Heart left ventricle (tissue), 13 donors: ENCODE data around the gene UST.

ENCODE experiments used
- CTCF ChIP-seq, 12 donors: fragments of 200-600 bp; sonication (generic) in 4 of 12; IDR thresholded peaks; one replicate each; pipeline versions ENCODE4 v1.5.0 to v1.8.0; 2018 to 2022; ENCODE audit warnings: antibody characterized with exemption in 12 of 12, mild to moderate bottlenecking in 5 of 12
- POLR2A ChIP-seq, 2 donors: fragments of 450-650 bp; IDR thresholded peaks; one replicate each; pipeline ENCODE4 v1.6.1; 2017; ENCODE audit warnings: antibody characterized with exemption in 2 of 2, mild to moderate bottlenecking in 2 of 2, moderate library complexity in 2 of 2
- donor health status: ischemic (EF 13 %, LVEDD 7.1; RV severe dilation, severe dysfunction).
- donor health status: DM: no; HTN: yes; CAD: no.
- donor health status: DM: no; HTN: no; CAD: no.
- donor health status: ischemic (EF 25% LVEDD 6.9; RV normal size, moderate dysfunction).
- donor health status: ischemic (EF 25% LVEDD 5.7; RV mildly dilated, moderate dysfunction).
- donor health status: ischemic (EF 35%, LVEDD 5.7; RV mildly dilated, moderate dysfunction).
- donor health status: nonischemic (EF 11% LVEDD 7.7; RV severe dilation, severe dysfunction).
- donor health status: DM: yes; HTN: yes; CAD: no.
- donor health status: PGD.
- donor health status: ischemic (EF 29% LVEDD 5.4; RV normal size, mild dysfunction).
- donor health status: nonischemic (EF 23%, LVEDD 6.1; RV moderate dilation, normal function).

GRCh38 chr6:148701375-148701774 is 45.5 kb upstream of the UST start:
- TF ChIP-seq CTCF (IDR thresholded peaks at IDR 0.05), result no peak
- TF ChIP-seq POLR2A (IDR thresholded peaks at IDR 0.05), result no peak
